Activated CD4-positive, alpha-beta T cell treated with anti-CD3 and anti-CD28 coated beads for 48 hours (primary cell): ENCODE results near the gene LBP.
A peak's percentile ranks its signal among the peaks of the same experiment; 100 is the strongest.
"Not testable (repeated sequence)": the region's sequence is repeated elsewhere in the genome, so short reads cannot be mapped to it uniquely, and the experiment has no call there.

Experiments
- DNase-seq: peaks from one replicate; pipeline ENCODE4 v3.0.0-alpha.2; 2020

LBP gene

GRCh38 chr20:38324159-38324558 is 22.1 kb upstream of the LBP start:
- DNase-seq = no peak

GRCh38 chr20:38325167-38325566 is 21.1 kb upstream of the LBP start:
- no peak for DNase-seq

GRCh38 chr20:38325905-38326304 is 20.4 kb upstream of the LBP start:
- DNase-seq = no peak

- DNase-seq = no peak
Observed at GRCh38 chr20:38326309-38326708, 20.0 kb upstream of the LBP start.

- DNase-seq = no peak
Observed at GRCh38 chr20:38330638-38331037, 15.6 kb upstream of the LBP start.

- DNase-seq = no peak
Observed at GRCh38 chr20:38331245-38331644, 15.0 kb upstream of the LBP start.

- DNase-seq = no peak
Observed at GRCh38 chr20:38331814-38332213, 14.5 kb upstream of the LBP start.

GRCh38 chr20:38334016-38334415 is 12.3 kb upstream of the LBP start:
- DNase-seq = no peak

GRCh38 chr20:38336726-38337125 is 9.6 kb upstream of the LBP start:
- DNase-seq = no peak

GRCh38 chr20:38337561-38338140 is 8.6 kb upstream of the LBP start:
- peak; percentile 54 for DNase-seq

- DNase-seq = no peak
Observed at GRCh38 chr20:38338849-38339520, 7.3 kb upstream of the LBP start.

- not testable (repeated sequence) for DNase-seq
Observed at GRCh38 chr20:38339521-38339896, 6.8 kb upstream of the LBP start.

GRCh38 chr20:38339997-38340396 is 6.3 kb upstream of the LBP start:
- no peak for DNase-seq

- DNase-seq = no peak
Observed at GRCh38 chr20:38340693-38341092, 5.6 kb upstream of the LBP start.

- DNase-seq = no peak
Observed at GRCh38 chr20:38342216-38342615, 4.1 kb upstream of the LBP start.

- DNase-seq = no peak
Observed at GRCh38 chr20:38342713-38343310, 3.5 kb upstream of the LBP start.

GRCh38 chr20:38343311-38344106 is 2.8 kb upstream of the LBP start:
- no peak for DNase-seq

GRCh38 chr20:38344107-38344701 is 2.1 kb upstream of the LBP start:
- no peak for DNase-seq

- DNase-seq = no peak
Observed at GRCh38 chr20:38345643-38346042, 639 bp upstream of the LBP start.

GRCh38 chr20:38346741-38347140 is 459 bp downstream of the LBP start:
- no peak for DNase-seq

- no peak for DNase-seq
Observed at GRCh38 chr20:38349856-38350255, 3.6 kb downstream of the LBP start.

GRCh38 chr20:38350879-38351775 is 4.8 kb downstream of the LBP start:
- DNase-seq = no peak
